ENCODE measurements around the gene CEACAM21. TPM values are rescaled to one million over a fixed set of nuclear protein-coding genes. Genes with fewer than 3 reads are reported as not detected.

CEACAM21 gene
- polyA plus RNA-seq, 3 donors: 0.67 to 2.1 (median 0.95) TPM

Other genes starting within 250 kb of the CEACAM21 start
- 10 to 100 TPM in 2 of 3 donors, 1 to 10 TPM in 1; 5.6 to 25.9 (median 24.0) TPM for gene TGFB1, start 222.2 kb upstream of the CEACAM21 start, polyA plus RNA-seq
- 1 to 10 TPM; 6.1 to 9.4 (median 6.4) TPM for gene B9D2, start 212.0 kb upstream of the CEACAM21 start, polyA plus RNA-seq
- gene TMEM91, start 199.6 kb upstream of the CEACAM21 start, polyA plus RNA-seq: 10 to 100 TPM; 10.2 to 24.2 (median 12.2) TPM
- gene EXOSC5, start 178.8 kb upstream of the CEACAM21 start, polyA plus RNA-seq: 10 to 100 TPM; 18.4 to 40.2 (median 33.1) TPM
- gene BCKDHA, start 178.3 kb upstream of the CEACAM21 start, polyA plus RNA-seq: 10 to 100 TPM; 42.6 to 61.2 (median 49.3) TPM
- 1 to 10 TPM in 2 of 3 donors, under 1 TPM in 1; 0.89 to 2.0 (median 1.6) TPM for gene B3GNT8, start 148.8 kb upstream of the CEACAM21 start, polyA plus RNA-seq
- gene DMAC2, start 136.3 kb upstream of the CEACAM21 start, polyA plus RNA-seq: 10 to 100 TPM; 28.4 to 45.2 (median 35.3) TPM
- not detected for gene ERICH4, start 133.0 kb upstream of the CEACAM21 start, polyA plus RNA-seq
- gene CEACAM4, start 50.9 kb downstream of the CEACAM21 start, polyA plus RNA-seq: 1 to 10 TPM in 2 of 3 donors, under 1 TPM in 1; 0.55 to 2.7 (median 2.5) TPM
- gene CEACAM7, start 112.1 kb downstream of the CEACAM21 start, polyA plus RNA-seq: under 1 TPM; 0.22 to 0.40 (median 0.23) TPM
- under 1 TPM; 0.07 to 0.90 (median 0.56) TPM for gene CEACAM5, start 132.5 kb downstream of the CEACAM21 start, polyA plus RNA-seq
- 1 to 10 TPM in 1 of 3 donors, under 1 TPM in 2; 0.33 to 3.2 (median 0.56) TPM for gene CEACAM6, start 179.4 kb downstream of the CEACAM21 start, polyA plus RNA-seq
- 1 to 10 TPM in 2 of 3 donors, under 1 TPM in 1; 0.07 to 2.0 (median 1.5) TPM for gene CEACAM3, start 220.4 kb downstream of the CEACAM21 start, polyA plus RNA-seq

Data from adipose tissue (tissue), 3 donors.